HL-60 (cell line): Measurements from ENCODE around the gene ANXA11.

Source experiments
- DNase-seq, 2 experiments: peaks; one replicate each; pipeline ENCODE4 v3.0.0-alpha.2; 2010 to 2020; ENCODE audit warnings: low read depth in 1 of 2, low spot score in 1 of 2
- H3K27ac ChIP-seq: fragments of 250-450 bp; sonication (Bioruptor Pico); replicated peaks from 2 replicates; pipeline ENCODE4 v1.5.1; 2020; ENCODE audit warnings: mild to moderate bottlenecking, moderate library complexity
- H3K27me3 ChIP-seq: fragments of 250-450 bp; sonication (Bioruptor Pico); 2 replicates; pipeline ENCODE4 v1.5.1; 2021; ENCODE audit warnings: mild to moderate bottlenecking, moderate library complexity; ENCODE audit not compliant: insufficient read depth, poor library complexity, severe bottlenecking
- H3K4me3 ChIP-seq: replicated peaks from 2 replicates; pipeline ENCODE4 v1.5.1; 2011; ENCODE audit warnings: mild to moderate bottlenecking, control low read depth, low read length; ENCODE audit not compliant: insufficient read depth
- GABPA ChIP-seq: IDR thresholded peaks from 2 replicates; pipeline ENCODE4 v1.6.1; 2012; ENCODE audit warnings: low read depth
- POLR2AphosphoS5 ChIP-seq: IDR thresholded peaks from 2 replicates; pipeline ENCODE4 v1.6.1; 2012; ENCODE audit warnings: low read depth
- SPI1 ChIP-seq: IDR thresholded peaks from 2 replicates; pipeline ENCODE4 v1.6.1; 2012; ENCODE audit warnings: low read depth, mild to moderate bottlenecking, borderline replicate concordance
- TF ChIP-seq, protein P1 (sequence below): IDR thresholded peaks from one replicate; pipeline ENCODE4 v1.5.1; 2011; ENCODE audit warnings: low read length, control low read depth, inconsistent platforms; ENCODE audit not compliant: insufficient read depth
- TF ChIP-seq, protein P2 (sequence below): IDR thresholded peaks from 2 replicates; pipeline ENCODE4 v1.6.1; 2012; ENCODE audit warnings: low read depth; ENCODE audit not compliant: insufficient replicate concordance

The ANXA11 gene

DNA sequence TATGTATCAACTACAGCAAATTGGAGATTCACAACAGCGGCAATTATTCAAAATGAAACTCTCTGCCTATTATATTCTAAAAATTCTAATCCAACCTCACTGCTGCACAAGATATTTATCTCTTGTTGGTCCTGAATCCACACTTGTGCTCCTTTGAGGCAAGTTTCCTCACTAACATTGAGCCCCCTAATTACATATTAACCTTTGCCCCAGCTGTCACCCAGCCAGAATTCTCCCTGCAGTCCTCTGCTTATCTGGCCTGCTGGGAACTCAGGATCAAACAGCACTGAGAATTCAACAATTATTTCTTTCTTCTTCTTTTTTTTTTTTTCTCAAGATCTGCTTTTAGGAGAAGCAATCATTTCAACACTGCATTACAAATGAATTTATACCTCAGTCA, 94.4 kb downstream of the ANXA11 start:
- TF ChIP-seq, protein P1, sequence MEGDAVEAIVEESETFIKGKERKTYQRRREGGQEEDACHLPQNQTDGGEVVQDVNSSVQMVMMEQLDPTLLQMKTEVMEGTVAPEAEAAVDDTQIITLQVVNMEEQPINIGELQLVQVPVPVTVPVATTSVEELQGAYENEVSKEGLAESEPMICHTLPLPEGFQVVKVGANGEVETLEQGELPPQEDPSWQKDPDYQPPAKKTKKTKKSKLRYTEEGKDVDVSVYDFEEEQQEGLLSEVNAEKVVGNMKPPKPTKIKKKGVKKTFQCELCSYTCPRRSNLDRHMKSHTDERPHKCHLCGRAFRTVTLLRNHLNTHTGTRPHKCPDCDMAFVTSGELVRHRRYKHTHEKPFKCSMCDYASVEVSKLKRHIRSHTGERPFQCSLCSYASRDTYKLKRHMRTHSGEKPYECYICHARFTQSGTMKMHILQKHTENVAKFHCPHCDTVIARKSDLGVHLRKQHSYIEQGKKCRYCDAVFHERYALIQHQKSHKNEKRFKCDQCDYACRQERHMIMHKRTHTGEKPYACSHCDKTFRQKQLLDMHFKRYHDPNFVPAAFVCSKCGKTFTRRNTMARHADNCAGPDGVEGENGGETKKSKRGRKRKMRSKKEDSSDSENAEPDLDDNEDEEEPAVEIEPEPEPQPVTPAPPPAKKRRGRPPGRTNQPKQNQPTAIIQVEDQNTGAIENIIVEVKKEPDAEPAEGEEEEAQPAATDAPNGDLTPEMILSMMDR = no peak
- TF ChIP-seq SPI1 (no peak), GABPA (no peak), POLR2AphosphoS5 (no peak)
- TF ChIP-seq, protein P2, sequence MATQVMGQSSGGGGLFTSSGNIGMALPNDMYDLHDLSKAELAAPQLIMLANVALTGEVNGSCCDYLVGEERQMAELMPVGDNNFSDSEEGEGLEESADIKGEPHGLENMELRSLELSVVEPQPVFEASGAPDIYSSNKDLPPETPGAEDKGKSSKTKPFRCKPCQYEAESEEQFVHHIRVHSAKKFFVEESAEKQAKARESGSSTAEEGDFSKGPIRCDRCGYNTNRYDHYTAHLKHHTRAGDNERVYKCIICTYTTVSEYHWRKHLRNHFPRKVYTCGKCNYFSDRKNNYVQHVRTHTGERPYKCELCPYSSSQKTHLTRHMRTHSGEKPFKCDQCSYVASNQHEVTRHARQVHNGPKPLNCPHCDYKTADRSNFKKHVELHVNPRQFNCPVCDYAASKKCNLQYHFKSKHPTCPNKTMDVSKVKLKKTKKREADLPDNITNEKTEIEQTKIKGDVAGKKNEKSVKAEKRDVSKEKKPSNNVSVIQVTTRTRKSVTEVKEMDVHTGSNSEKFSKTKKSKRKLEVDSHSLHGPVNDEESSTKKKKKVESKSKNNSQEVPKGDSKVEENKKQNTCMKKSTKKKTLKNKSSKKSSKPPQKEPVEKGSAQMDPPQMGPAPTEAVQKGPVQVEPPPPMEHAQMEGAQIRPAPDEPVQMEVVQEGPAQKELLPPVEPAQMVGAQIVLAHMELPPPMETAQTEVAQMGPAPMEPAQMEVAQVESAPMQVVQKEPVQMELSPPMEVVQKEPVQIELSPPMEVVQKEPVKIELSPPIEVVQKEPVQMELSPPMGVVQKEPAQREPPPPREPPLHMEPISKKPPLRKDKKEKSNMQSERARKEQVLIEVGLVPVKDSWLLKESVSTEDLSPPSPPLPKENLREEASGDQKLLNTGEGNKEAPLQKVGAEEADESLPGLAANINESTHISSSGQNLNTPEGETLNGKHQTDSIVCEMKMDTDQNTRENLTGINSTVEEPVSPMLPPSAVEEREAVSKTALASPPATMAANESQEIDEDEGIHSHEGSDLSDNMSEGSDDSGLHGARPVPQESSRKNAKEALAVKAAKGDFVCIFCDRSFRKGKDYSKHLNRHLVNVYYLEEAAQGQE = no peak
- Histone ChIP-seq H3K27ac (no peak overlapping the region), H3K27me3 (no peaks in the 10 kb centered on the region), H3K4me3 (no peak overlapping the region)
- DNase-seq = no peak

DNA sequence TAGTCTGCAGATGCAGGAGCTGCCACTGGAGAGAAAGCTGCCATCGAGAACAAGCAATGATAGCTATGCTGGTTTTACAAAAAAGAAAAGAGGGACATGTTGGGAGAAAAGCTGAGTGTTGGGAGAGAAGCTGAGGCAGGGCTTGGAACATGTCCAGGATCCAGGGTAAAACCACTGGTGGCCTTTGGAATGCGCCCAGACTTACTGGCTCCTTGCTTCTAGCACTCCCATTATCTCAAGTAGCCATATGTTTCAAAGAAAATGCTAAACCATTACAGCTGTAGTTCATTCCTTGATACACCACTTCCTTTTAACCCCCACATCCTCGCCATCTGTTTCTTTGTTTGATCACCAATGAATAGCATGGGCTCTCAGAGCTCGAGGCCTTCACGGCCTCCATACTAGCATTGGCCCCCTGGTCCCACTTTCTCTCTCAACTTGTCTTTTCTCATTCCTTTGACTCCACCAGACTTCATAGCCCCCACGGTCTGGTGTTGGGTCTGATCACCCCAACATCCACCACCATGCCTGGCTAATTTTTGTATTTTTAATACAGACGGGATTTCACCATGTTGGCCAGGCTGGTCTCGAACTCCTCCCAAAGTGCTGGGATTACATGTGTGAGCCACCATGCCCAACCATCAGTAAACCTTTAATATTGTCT, 96.6 kb downstream of the ANXA11 start:
- no peak for DNase-seq

DNA sequence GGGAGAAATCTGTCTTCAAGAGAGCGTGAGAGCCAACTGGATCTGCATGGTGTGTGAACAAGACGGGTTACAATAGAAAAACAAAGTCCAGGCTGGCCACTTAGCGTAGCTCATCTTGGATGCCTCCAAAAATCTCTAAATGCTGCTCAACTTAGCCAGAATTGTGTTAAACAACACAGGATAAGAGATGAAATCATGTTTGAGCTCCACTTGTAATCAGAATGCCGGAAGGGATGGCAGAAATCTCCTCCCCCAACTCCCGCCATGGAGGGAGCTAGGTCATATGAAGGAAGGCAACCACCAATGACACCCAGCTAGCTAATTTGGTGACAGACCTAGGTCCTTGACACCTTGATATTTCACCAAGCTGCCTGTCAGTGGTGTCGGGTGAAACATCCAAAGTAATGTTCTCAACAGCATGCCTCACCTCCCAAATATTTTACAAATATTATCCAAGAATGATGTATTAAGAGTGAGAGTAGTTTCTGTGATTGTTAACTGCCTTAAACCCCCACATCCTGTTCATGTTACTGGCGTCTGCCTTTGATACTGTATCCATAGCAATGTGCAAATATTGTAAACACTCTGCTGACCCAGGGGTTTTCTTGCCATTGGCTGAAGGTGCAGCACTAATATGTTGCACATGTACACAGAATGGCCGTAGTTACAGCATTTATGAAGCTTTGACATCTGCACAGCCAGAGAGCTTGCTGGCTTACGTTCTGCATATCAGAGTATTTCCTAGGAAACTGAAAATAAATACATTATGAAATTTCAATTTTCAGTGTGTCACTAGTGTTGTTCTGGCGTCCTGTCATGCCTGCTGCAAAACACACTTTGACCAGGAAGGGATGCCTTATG, 101.0 kb downstream of the ANXA11 start:
- no peak overlapping the region for H3K27ac ChIP-seq

More for the DNA sequence above, 96.6 kb downstream of the ANXA11 start:
- Histone ChIP-seq H3K27ac (no peak overlapping the region), H3K27me3 (no peaks in the 10 kb centered on the region), H3K4me3 (no peak overlapping the region)
- no peak for TF ChIP-seq GABPA
- TF ChIP-seq POLR2AphosphoS5 = no peak
- TF ChIP-seq, protein P2 = no peak
- TF ChIP-seq SPI1 = no peak
- TF ChIP-seq, protein P1 = no peak

More for the DNA sequence above, 101.0 kb downstream of the ANXA11 start:
- TF ChIP-seq, protein P2 = no peak
- TF ChIP-seq POLR2AphosphoS5 = no peak
- TF ChIP-seq SPI1 = no peak
- TF ChIP-seq, protein P1 = no peak
- no peak for TF ChIP-seq GABPA
- Histone ChIP-seq H3K4me3 (no peak overlapping the region), H3K27me3 (no peaks in the 10 kb centered on the region)
- DNase-seq = no peak
